MM.1S (cell line): Measurements from ENCODE around the gene ARHGAP4.

Experiments used
- EZH2phosphoT487 ChIP-seq: fragments of 300-600 bp; sonication (generic); IDR thresholded peaks from 2 replicates; pipeline ENCODE4 v1.6.1; 2018; ENCODE audit warnings: antibody characterized with exemption, low read length
- TF ChIP-seq, protein P1 (sequence below): fragments of 300-600 bp; sonication (generic); IDR thresholded peaks from 2 replicates; pipeline ENCODE4 v1.5.1; 2016; ENCODE audit warnings: antibody characterized with exemption, low read length, mixed read lengths

DNA sequence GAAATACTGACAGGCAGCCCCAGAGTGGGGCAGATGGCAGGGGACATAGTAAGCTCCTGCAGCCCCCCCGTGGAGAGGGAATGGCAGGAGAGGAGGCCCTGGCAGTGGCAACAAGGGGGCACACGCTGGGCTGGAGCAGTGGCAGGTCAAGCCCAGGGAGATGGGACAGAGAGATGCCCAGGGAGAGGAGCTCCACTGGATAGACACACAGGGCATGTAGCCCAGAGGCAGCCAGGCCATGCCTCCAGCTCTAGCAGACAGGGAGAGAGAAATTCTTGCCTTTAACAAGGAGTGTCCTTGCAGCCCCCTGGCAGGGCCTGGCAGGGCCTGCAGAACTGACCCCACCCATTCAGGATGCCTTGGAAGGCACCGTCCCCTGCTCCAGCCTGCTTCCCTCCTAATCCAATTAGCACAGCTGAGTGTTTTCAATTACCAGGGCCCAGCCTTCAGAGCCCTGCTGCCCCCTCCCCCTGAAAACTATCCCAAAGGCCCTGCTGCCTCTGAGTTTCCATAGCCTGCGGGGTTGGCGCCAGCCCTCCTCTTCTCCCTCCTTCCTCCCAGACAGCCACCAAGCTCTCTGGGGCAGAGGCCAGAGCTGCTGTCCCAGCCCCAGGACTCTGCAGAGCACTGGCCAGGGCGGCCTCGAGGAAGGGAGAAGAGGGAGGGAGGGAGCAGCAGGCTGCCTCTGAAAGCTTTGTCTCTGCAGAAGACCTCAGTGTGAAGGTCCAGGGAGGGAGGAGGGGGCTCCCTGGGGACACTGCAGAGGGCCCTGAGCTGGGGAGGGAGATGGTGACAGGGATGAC, 52.6 kb downstream of the ARHGAP4 start:
- no peak for TF ChIP-seq EZH2phosphoT487
- TF ChIP-seq, protein P1, sequence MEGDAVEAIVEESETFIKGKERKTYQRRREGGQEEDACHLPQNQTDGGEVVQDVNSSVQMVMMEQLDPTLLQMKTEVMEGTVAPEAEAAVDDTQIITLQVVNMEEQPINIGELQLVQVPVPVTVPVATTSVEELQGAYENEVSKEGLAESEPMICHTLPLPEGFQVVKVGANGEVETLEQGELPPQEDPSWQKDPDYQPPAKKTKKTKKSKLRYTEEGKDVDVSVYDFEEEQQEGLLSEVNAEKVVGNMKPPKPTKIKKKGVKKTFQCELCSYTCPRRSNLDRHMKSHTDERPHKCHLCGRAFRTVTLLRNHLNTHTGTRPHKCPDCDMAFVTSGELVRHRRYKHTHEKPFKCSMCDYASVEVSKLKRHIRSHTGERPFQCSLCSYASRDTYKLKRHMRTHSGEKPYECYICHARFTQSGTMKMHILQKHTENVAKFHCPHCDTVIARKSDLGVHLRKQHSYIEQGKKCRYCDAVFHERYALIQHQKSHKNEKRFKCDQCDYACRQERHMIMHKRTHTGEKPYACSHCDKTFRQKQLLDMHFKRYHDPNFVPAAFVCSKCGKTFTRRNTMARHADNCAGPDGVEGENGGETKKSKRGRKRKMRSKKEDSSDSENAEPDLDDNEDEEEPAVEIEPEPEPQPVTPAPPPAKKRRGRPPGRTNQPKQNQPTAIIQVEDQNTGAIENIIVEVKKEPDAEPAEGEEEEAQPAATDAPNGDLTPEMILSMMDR, result no peak
